CD4-positive, alpha-beta T cell treated with Interleukin-4 for 4 hours (primary cell): Measurements from ENCODE around the gene ZNRD2.

Source experiments
- DNase-seq: peaks from one replicate; pipeline ENCODE4 v3.0.0-alpha.2; 2020

Gene ZNRD2

DNA sequence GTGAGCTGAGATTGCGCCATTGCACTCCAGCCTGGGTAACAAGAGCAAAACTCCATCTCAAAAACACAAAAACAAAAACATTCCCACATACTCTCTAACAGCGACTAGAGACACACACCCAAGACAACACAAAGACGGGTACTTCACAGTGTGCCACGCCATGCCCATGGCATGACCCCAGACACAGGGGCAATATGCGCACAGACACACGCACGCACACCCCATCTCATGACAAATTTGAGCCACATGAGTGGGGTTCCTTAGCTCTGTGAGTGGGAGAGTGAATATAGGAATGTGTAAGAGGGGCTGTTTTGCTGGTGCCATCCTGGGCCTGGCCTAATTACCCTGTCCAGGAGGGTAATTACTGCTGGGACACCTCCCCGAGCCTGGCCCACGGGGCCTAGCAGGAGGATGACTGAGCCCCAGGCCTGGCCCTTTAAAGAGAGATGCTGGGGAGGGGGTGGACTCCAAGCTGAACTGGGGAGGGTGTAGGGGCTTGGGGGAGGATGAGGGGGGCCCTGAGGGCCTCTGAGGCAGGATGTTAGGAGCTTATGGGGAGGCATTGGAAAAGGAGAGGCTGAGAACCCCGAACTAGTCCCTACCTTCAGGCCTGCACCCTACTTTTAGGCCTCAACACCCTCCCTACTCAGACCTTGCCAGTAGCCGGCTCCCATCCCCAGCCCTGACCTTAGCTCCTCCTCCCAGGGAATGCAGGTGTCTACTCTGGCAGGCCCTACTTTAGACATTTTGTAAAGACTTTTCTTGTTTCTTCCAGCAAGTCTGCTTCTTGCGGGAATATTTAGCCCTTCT, 13.6 kb upstream of the ZNRD2 start:
- no peak for DNase-seq

DNA sequence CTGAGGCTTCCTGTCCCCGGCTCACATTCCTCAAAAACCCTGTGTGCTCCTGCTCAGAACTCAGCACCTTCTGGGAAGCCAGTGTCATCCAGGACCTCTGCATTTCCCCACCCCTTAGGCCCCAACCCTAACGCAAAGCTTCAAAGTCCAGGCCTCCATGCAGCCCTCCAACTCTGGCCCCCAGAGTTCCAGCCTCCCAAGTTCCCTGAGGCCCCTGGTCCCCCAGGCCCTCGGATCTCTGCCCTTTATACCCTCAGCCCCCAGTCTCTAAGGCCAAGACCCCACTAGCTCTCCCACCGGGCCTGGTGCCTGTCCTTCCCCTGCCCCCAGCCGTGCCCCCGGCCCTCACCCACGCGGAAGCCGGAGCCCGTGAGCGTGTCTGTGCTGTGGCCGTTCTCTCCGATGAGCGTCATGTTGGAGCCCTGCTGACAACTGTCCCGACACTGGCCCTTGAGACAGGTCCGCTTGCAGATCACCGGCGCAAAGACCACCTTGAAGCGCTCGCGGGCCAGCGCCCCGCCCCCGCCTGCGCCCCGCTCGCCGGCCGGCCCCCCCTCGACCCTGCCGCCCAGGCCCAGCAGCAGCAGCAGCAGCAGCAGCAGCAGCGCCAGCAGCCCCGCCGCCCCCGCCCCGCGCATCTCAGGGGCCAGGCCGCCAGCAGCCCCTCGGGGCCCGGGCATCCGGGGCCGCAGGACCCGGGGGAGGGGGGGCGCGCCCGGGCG, 12.8 kb upstream of the ZNRD2 start:
- no peak for DNase-seq

DNA sequence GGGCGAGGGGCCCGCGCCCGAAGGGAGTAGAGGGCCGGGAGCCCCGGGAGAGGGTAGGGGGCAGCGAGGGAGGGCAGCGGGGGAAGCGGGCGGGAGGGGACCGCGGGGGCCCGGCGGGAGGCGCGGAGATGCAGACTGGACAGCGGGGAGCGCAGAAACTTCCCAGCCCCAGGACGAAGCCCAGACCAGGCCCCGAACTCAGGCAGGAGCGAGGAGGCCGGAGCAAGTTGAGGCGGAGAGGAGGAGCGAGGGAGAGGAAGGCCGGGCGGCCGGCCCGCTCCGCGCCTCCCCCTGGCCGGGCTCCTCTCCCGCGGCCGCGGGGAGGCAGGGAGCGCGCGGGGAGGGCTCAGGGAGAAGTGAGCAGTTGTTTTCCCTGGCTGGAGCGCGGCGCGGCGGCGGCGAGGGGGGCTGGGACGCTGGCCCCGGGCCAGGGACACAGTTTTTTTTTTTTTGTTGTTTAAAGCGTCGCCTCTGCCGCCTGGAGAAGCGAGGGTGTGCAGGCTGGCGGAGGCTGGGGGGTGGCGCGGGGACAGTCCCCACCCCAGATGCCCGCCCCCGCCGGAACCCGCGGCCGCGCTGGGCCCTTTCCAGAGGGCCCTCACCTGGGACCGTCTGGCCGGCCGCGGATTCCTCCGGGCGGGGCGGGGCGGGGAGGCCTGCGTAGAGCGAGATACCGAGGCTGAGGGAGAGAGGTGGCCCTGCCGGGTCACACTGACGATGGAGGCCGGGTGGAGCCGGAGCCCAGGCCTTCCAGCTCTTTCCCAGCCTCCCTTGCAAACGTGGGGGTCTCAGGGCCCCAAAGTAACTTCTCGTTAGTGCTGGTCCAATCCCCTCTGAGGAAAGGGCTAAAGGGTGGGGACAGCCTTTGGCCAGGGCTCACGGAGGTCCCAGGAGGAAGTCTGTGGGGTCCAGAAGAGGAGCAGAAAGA, 12.0 kb upstream of the ZNRD2 start, which contains the start of gene LTBP3:
TSS of gene LTBP3 (minus strand) at position 358 of the 928 bp plus-strand sequence. CDS start 400 bp downstream, outside the sequence.
- no peak for DNase-seq

- DNase-seq: no peak
These were observed 11.3 kb upstream of the ZNRD2 start for GRCh38 chr11:65558930-65559509.

GRCh38 chr11:65559535-65559934, 10.7 kb upstream of the ZNRD2 start:
- DNase-seq: no peak

GRCh38 chr11:65559951-65560537, 10.2 kb upstream of the ZNRD2 start:
- DNase-seq: no peak

DNA sequence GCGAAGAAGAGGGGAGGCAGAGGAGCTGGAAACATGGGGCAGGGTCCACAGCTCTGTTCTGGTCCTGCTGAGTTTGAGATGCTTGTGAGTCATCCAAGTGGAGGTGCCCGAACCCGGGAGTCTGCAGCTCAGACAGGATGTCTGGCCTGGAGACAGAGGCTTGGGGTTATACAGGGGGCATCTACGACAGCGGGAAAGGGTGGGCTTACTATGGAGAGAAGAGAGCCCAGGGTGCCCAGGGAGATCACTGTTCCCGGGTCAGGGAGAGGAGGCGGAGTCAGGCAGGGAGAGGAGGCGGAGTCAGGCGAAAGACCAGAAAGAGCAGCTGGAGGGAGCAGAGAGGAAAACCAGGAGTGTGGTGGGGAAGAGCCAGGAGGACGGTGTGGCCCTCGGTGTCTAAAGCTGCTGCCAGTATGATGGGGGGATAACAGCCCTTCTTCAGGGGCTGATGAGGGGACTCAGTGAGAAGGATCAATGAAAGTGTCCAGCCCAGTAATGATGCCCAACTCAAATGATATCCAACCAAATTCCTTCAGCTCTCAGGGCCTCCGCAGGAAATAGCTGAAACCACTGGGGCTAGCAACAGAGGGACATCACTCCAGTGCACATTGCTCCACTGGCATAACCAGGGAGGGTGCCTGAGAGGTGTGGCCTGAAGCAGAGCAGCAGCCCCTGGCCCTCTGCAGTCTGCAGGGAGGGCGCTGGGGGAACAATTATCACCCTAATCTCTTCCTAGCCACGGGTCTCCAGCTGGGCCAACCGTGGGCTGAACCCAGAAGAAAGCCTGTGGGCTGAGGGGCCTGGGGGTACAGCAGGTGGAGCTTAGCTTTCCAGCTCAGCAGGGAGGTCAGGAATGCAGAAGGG, 9.5 kb upstream of the ZNRD2 start:
- no peak for DNase-seq

GRCh38 chr11:65562020-65562419, 8.3 kb upstream of the ZNRD2 start:
- no peak for DNase-seq

DNA sequence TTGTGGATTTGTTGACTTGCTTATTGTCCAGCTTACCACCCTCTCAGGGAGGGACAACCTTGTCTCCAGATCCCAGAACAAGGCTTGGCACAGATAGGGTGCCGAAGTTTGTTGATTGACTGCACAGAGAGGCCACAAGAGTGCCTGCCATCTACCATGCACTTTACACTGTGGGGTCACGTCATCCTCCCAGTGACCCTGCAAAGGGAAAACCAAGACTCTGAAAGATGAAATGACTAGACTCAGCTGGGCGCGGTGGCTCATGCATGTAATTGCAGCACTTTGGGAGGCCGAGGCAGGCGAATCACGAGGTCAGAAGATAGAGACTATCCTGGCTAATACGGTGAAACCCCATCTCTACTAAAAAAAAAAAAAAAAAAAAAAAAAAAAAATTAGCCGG, 7.5 kb upstream of the ZNRD2 start:
- DNase-seq: no peak

- DNase-seq: no peak
These were observed 6.7 kb upstream of the ZNRD2 start for GRCh38 chr11:65563601-65564000.

DNA sequence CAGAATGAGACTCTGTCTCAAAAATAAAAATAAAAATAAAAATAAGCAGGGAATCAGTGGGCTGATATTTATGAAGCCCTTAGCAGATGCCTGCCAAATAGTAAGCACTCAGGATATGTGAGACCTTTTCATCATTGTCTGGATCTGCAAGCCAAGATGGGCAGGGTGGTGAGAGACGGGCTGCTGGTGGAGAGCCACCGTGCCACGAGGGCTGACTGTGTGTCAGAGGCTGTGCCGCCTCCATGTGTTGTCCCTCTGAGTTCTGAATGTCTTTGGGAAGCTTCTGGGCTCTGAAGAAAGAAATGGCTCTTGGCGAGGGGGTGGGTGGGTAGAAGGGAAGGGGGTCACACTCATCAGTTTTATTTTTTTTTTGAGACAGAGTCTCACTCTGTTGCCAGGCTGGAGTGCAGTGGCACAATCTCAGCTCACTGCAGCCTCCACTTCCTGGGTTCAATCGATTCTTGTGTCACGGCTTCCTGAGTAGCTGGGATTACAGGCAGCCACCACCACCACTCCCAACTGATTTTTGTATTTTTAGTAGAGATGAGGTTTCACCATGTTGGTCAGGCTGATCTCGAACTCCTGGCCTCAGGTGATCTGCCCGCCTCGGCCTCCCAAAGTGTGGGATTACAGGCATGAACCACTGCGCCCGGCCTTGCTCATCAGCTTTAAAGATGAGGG, 5.3 kb upstream of the ZNRD2 start:
- DNase-seq: peak; percentile 54

DNA sequence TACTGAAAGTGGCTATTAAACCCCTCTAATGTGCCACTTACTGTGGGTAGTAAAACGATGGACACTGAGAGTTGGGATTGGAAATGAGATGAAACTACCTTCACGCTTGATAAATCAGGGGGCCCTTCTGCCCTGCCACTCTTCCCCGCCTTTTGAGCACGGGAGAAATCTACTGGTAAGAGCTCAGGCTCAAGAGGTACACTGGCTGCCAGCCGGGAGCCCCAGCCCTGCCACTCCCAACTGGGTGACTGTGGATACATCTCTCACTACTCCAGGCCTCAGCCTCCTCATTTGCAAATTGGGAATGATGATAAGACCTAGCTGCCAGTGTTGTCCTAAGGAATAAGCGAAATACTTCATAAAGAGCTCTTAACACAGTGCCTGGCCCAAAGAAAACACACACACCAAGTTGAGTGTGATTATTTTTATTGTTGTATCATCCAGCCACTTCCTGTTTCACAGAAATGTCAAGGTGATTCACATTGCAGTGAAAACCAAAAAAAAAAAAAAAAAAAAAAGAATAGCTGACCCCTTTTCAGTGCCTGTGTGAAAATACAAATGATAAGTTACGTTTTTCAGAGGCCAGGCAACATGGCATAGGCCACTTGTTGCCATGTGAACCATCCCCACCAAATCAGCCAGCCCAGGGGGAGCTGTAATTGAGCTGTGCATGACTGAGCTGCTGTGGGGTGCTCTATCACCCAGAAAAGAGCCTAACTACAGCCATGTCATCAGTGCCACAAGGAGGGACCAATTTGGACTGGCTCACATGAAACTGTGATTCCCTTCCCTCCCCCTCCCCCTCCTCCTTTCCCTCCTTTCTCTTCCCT, 4.4 kb upstream of the ZNRD2 start:
- DNase-seq: peak; percentile 90

- DNase-seq: no peak
These were observed 909 bp upstream of the ZNRD2 start for GRCh38 chr11:65569164-65569972.

DNA sequence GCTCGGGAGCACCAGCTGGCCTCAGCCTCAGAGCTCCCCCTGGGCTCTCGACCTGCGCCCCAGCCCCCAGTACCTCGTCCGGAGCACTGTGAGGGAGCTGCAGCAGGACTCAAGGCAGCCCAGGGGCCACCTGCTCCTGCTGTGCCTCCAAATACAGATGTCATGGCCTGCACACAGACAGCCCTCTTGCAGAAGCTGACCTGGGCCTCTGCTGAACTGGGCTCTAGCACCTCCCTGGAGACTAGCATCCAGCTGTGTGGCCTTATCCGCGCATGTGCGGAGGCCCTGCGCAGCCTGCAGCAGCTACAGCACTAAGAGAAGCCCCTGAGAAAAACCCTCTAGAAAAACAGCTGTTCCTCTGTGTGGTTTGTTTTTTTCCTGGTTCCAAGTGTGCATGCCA, 1.1 kb downstream of the ZNRD2 start:
- no peak for DNase-seq

DNA sequence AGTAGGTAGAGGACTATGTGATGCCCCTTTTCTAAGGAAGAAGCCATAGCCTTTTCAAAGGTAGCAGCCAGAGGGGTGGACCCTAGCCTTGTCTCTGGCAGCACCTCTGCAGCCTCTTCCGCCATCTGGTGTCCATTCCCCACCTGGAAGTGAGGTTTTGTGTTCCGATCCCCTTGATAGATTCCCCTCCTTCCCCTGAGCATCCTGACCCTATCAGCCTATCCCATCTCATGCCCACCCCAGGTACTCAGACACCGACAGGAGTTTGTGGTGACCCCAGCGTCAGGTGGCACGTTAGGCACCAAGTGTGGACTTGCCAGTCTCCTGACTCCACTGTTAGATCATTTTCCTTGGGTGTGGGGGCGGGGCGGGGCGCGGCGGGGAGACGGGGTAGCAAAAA, 1.7 kb downstream of the ZNRD2 start:
- DNase-seq: no peak

DNA sequence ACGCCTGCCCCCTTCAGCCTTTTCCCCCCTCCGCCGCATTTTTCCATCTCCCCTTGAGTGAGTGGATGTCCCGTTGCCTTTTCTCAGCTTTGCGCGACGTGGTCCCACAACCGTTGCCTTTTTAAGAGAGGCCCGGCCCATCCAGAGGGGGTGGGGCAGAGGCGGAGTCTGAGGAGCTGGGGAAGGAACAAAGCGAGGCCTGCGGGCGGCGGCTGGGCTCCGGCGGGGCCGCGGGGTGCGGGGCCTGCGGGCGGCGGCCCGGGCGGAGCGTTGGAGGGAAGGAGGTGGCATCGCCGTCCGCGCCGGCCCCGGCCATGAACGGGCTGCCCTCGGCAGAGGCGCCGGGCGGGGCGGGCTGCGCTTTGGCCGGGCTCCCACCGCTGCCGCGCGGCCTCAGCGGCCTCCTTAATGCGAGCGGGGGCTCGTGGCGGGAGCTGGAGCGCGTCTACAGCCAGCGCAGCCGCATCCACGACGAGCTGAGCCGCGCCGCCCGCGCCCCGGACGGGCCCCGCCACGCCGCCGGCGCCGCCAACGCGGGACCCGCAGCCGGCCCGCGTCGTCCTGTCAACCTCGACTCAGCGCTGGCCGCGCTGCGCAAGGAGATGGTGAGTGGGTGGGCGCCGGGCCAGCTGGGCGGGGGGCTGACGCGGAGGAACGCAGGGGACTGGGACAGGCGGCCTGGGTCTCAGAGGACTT, 2.2 kb downstream of the ZNRD2 start, which contains the start of gene FAM89B:
TSS of gene FAM89B (plus strand) at position 183 of the 696 bp plus-strand sequence. CDS start at position 315, 132 bp downstream.
- DNase-seq: peak; percentile 86

- DNase-seq: no peak
These were observed 3.3 kb downstream of the ZNRD2 start for GRCh38 chr11:65573391-65574079.
